AG20443 (cell line): ENCODE results near the gene ERO1B.
"Not testable (repeated sequence)": the region's sequence is repeated elsewhere in the genome, so short reads cannot be mapped to it uniquely, and the experiment has no call there.

Source experiments
- DNase-seq: peaks from one replicate; pipeline ENCODE4 v3.0.0; 2012; ENCODE audit warnings: low spot score, mixed read lengths

ERO1B gene

DNA sequence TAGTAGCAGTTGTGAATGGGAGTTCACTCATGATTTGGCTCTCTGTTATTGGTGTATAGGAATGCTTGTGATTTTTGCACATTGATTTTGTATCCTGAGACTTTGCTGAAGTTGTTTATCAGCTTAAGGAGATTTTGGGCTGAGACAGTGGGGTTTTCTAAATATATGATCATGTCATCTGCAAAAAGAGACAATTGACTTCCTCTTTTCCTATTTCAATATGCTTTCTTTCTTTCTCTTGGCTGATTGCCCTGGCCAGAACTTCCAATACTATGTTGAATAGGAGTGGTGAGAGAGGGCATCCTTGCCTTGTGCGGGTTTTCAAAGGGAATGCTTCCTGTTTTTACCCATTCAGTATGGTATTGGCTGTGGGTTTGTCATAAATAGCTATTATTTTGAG, 93.7 kb downstream of the ERO1B start:
- DNase-seq = not testable (repeated sequence)

DNA sequence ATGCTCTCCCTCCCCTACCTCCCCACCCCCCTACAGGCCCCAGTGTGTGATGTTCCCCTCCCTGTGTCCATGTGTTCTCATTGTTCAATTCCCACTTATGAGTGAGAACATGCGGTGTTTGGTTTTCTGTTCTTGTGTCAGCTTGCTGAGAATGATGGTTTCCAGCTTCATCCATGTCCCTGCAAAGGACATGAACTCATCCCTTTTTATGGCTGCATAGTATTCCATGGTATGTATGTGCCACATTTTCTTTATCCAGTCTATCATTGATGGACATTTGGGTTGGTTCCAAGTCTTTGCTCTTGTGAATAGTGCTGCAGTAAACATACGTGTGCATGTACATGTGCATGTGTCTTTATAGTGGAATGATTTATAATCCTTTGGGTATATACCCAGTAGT, 95.3 kb downstream of the ERO1B start:
- DNase-seq = not testable (repeated sequence)

DNA sequence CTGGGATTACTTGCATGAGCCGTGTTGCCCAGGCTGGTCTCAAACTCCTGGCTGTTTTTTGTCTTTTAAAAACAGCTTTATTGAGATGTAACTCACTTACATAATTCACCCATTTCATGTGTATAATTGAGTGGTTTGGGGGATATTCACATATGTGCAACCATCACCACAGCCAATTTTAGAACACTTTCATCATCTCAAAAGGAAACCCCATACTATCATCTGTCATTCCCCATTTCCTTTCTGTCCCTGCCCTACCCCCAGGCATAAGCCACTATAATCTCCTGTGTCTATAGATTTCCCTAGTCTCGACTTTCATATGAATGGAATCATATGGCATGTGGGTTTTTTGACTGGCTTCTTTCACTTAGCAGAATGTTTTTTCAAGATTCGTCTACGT, 96.1 kb downstream of the ERO1B start:
- no peak for DNase-seq

DNA sequence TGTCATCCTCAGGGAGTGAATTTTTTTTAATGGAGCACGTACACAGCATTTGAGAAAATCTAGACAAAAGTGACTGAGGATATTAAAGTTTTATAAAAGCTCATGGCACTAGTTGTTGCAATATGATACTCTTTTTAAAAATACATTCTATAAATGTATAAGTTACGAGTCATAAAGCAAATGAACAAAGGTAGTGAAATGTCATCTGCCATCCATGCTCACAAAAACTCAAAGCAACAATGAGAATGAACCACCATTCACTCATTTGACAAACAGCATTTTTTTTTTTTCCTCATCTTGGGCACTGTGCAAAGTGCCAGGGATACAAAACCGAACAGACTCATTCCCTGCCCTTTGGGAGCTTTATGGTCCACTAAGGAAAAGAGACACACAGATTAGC, 100.7 kb downstream of the ERO1B start:
- no peak for DNase-seq

DNA sequence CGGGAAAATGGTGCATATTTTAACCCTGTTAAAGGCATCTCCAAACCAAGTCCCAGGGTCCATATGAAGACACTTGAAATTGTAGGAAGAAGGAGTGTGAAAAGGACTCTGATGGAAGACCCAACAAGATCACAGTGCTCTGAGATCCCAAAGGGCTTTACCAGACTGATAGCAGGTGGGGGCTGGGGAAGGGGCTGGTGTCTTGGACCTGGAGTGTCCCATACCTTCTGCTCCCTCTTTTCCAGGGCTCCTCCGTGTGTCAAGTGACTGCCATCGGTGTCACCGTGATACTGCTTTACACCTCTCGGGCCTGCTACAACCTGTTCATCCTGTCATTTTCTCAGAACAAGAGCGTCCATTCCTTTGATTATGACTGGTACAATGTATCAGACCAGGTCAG, 102.1 kb downstream of the ERO1B start:
- no peak for DNase-seq

DNA sequence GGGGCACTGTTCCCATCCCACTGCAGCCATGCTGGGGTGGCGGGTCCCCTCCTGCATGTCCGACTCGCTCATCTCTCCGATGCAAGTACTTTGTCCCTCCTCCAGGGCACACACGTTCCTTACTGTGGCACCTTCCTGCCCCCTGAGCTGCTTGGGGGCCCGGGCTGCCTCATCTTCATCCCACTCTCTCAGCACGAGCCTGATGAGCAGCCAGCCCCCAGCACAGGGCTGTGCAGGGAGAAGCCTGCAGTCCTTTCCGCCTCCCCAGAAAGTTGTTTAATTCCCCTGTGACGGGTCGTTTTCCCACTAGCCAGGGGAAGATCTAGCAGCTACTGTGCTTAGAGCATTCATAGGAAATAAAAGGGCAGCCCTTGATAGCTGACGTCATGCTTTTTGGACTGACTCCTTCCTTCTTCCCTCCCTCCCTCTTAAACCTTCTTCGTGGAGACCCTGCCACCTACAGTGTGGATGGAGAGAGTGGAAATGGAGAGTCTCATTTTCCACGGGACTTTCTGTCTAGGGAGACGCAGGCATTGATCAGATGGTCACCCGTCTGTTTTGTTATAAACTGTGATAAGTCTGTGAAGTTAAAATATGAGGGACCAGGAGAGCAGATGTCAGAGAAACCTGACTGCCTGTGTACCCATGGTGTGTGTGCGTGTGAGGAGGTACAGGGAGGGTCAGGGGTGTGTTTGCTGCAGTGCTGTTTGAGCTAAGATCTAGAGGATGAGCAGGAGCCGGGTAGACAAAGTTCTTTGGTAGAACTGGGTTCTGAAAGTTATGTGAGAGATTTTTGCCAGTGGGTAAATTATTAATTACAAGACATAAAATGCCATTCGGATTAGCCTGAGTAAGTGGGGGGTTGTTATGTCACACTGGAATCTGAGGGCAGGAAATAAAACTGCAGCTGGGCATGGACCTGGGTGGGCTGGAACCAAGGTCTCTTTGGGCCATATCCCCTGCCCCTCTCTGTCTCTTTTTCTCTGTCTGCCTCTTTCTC, 105.1 kb downstream of the ERO1B start:
- peak; percentile 14 for DNase-seq

DNA sequence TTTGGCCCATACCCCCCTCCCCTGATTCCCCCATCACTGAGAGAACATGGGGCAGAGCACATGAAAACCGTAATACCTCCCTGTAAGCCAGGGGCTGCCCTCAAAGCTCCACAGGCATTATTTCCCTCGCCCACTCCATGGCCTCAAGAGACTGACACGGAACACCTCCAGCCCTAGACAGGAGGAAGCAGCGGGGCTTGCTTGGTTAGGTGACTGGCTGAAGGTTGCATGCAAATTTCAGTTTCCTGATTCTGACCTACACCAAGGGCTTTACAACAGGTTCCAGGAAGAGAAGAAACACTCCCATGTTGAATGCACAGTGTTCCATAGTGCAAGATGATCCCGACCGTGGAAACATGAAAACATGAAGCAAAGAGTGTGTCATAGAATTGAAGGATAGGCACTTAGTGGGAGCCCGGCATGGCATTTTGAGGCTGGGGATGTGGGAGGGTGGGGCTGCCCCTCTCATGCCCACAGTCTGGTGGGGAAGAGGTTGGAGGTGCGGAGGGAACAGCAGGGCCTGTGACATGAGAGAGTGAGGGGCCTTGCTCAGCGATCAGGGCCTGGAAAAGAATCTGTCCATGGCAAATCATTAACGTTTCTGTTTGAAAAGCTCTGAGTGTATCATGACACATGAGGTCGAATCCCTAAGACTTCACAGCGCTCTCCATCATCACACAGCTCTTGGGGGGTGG, 106.0 kb downstream of the ERO1B start:
- no peak for DNase-seq

DNA sequence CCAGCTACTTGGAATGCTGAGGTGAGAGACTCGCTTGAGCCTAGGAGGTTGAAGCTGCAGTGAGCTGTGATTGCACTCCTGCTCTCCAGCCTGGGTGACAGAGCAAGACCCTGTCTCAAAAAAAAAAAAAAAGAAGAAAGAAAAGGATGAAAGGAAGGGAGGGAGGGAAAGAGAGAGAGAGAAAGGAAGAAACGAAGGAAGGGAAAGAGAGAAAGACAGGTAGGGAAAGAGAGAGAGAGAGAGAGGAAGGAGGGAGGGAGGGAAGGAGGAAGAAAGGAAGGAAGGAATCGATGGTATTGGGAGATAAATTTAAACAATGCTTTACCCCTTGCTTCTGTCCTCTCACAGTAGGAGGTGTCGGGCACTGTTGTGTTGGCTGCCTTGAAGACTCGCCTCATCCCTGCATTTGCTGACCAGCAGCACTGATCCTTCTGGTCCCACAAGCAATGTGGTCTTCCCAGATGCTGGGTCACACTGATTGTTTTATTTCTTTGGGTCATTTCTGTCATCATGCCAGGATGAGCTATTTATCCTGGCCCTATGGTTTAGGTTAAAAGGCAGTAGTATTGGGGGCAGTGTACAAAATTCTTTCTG, 108.5 kb downstream of the ERO1B start:
- no peak for DNase-seq

DNA sequence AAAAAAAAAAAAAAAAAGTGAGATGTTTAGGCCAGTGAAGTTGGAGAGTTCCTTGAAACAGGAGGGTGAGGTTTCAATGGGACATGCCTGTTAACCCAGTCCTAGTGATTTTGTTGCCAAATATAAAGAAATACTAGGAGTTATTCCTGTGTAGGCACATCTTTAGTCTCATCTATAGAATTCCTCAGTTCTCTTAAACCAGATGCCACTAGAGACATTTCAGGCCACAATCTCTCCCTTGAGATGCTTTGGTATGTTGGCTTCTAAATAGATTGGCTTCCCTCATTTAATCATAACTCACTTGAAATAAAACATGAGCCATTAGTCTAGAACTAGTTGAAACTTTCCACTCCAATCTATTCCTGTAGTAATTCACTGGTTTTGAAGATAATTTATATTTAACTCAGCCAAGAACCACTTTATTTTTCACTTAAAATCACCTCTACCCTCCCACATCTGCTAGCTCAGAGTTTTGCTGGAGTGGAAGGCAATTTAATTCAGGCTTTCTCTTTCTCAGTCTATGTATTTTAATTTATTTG, 109.6 kb downstream of the ERO1B start:
- DNase-seq = no peak

DNA sequence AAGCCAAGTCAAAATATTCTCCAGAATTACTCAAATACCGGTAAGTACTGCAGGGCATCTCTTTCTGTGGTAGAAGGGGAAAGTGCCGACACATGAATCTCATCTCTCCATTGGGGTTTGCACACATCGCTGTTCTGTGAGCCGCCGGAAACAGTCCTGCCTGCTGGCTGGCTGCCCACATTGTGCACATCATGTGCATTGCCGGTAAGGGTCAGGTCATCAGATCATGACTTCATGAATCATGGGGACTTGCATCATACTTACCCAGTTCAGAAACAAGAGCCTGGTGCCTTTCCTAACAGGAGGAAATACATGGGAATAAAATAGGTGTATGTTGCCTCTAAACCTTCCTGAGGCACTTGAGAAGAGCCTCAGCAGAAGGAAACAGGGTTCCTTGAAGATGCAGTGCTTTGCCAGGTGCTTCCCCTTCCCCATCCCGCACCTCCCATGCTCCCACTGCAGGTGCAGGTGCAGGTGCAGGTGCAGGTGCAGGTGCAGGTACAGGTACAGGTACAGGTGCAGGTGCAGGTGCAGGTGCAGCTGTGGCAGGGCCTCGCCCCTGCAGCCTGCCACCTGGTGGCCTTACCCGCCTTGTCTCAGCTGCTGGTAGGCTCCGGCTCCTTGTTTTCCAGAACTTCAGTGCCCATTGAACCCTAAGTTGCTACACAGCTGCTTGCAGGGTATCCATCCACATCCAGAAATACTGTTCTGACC, 112.9 kb downstream of the ERO1B start:
- no peak for DNase-seq

DNA sequence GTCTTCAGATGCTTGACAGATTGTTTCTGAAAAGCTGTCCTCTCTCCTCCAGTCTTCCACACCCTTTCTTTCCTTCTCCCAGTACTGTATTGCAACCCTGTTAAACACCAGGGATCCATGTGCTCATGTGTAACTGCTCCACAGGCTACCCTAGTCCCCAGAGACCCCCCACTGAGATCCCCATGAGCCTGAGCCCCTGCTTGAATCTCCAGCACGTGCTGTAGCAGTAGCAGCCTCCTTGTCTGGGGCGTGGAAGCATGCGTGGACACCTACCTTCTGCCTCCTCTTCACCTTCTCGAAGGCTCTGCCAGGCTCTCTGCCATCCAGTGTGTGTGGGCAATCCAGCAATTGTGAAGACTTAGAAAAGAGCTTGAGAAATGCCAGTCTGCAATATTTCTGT, 114.2 kb downstream of the ERO1B start:
- no peak for DNase-seq

DNA sequence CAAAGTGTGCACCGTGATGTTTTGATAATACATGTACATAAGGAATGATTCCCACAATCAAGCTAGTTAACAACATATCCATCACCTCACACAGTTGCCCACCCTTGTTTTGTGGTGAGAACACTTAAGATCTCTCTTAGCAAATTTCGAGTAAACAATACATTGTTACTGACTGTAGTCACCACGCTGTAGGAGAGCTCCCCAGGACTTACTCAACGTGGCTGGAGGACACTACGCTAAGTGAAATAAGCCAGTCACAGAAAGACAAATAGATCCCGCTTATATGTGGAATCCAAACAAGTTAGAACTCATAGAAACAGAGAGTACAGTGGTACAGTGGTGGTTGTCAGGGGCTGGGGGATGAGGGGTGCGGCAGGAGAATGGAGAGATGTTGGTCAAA, 114.6 kb downstream of the ERO1B start:
- no peak for DNase-seq

DNA sequence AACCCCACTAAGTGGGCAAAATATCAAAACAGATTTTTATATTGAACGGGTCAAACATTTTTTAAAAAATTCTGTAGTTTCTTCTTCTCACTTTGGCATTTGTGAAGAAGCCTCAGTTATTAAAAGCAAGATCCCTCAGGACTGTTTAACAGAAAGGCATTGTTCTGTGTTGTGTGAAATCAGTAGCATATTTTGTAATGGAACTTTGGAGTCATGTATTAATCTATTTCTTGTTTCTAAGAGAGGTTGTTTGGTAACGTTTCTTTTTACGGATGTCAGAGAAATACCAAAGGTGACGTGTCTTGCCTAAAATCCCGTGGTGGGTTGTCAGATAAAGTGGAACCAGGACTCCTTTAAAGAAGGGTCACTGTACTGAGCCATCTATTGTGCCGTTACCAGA, 115.7 kb downstream of the ERO1B start:
- no peak for DNase-seq
